ENCODE measurements around the gene PTPRN2. TPM values are rescaled to one million over a fixed set of nuclear protein-coding genes. Genes with fewer than 3 reads are reported as not detected.

Gene PTPRN2
- total and polyA plus RNA-seq, 2 donors (not counting 3 experiments of a cell fraction or from before 2014, with no cell fraction given) = 0.62 to 0.88 TPM

- FAIRE-seq (no peak), DNase-seq (ENCODE audit: low read depth, low spot score) (no peak)
- CTCF ChIA-PET = no interaction called here
- Histone ChIP-seq H3K4me2 (ENCODE audit: insufficient read depth, low read length) (no peak overlapping the region), H3K36me3 (ENCODE audit: control insufficient read depth in 2 of 2, extremely low read depth in 1 of 2, insufficient read depth in 2 of 2, low read length in 2 of 2) (no peaks in the 10 kb centered on the region), H3K4me3 (replicated peaks in 1 of 3; ENCODE audit: insufficient read depth in 1 of 3, low read depth in 1 of 3, low read length in 3 of 3) (no peak overlapping the region), H3K27me3 (ENCODE audit: control insufficient read depth in 2 of 2, insufficient read depth in 2 of 2, low read length in 2 of 2) (no peaks in the 10 kb centered on the region), H3K4me1 (ENCODE audit: control insufficient read depth, extremely low read depth, insufficient read depth, low read length) (no peaks in the 10 kb centered on the region), H3K79me2 (ENCODE audit: control insufficient read depth, insufficient read depth, low read length) (no peaks in the 10 kb centered on the region), H3K9me3 (replicated peaks; ENCODE audit: control insufficient read depth, insufficient read depth, low read length) (no peaks in the 10 kb centered on the region), H3K9ac (replicated peaks; ENCODE audit: extremely low read depth, insufficient read depth, low read length) (no peak overlapping the region), H3K9me1 (replicated peaks; ENCODE audit: control insufficient read depth, extremely low read depth, insufficient read depth, low read length) (no peaks in the 10 kb centered on the region), H3K27ac (ENCODE audit: insufficient read depth, low read depth, low read length) (no peak overlapping the region), H2AFZ (ENCODE audit: low read depth, low read length) (no peak overlapping the region), H4K20me1 (replicated peaks; ENCODE audit: control insufficient read depth, extremely low read depth, insufficient read depth, low read length) (no peaks in the 10 kb centered on the region)
- intact Hi-C loops (cut with micrococcal nuclease) (no loop called here), dilution Hi-C loops (cut with MboI; ENCODE audit: extremely low pct_ligation_motif_present, low sequenced_read_pairs) (no loop called here)
- TF ChIP-seq POLR2A (IDR thresholded peaks at IDR 0.05; ENCODE audit: low read depth, low read length) = no peak
- TF ChIP-seq JUN (IDR thresholded peaks at IDR 0.05; ENCODE audit: borderline replicate concordance, insufficient read depth, insufficient read length, low read depth) = no peak
- BruUV-seq (replicated peaks) = no TSS peak
- POLR2A ChIA-PET = no interaction called here
Observed at GRCh38 chr7:158549176-158549615, 38.4 kb downstream of the PTPRN2 start.

GRCh38 chr7:158548726-158549125 is 38.9 kb downstream of the PTPRN2 start:
- Histone ChIP-seq H2AFZ (ENCODE audit: low read depth, low read length) (no peak overlapping the region), H3K9me3 (replicated peaks; ENCODE audit: control insufficient read depth, insufficient read depth, low read length) (no peaks in the 10 kb centered on the region), H3K9me1 (replicated peaks; ENCODE audit: control insufficient read depth, extremely low read depth, insufficient read depth, low read length) (no peaks in the 10 kb centered on the region), H3K4me2 (ENCODE audit: insufficient read depth, low read length) (no peak overlapping the region), H4K20me1 (replicated peaks; ENCODE audit: control insufficient read depth, extremely low read depth, insufficient read depth, low read length) (no peaks in the 10 kb centered on the region), H3K79me2 (ENCODE audit: control insufficient read depth, insufficient read depth, low read length) (no peaks in the 10 kb centered on the region), H3K4me3 (replicated peaks in 1 of 3; ENCODE audit: insufficient read depth in 1 of 3, low read depth in 1 of 3, low read length in 3 of 3) (no peak overlapping the region), H3K27ac (ENCODE audit: insufficient read depth, low read depth, low read length) (no peak overlapping the region), H3K4me1 (ENCODE audit: control insufficient read depth, extremely low read depth, insufficient read depth, low read length) (no peaks in the 10 kb centered on the region), H3K9ac (replicated peaks; ENCODE audit: extremely low read depth, insufficient read depth, low read length) (no peak overlapping the region), H3K27me3 (ENCODE audit: control insufficient read depth in 2 of 2, insufficient read depth in 2 of 2, low read length in 2 of 2) (no peaks in the 10 kb centered on the region), H3K36me3 (ENCODE audit: control insufficient read depth in 2 of 2, extremely low read depth in 1 of 2, insufficient read depth in 2 of 2, low read length in 2 of 2) (no peaks in the 10 kb centered on the region)
- no peak for DNase-seq (ENCODE audit: low read depth, low spot score)
- no peak for FAIRE-seq
- TF ChIP-seq CTCF (IDR thresholded peaks at IDR 0.05; ENCODE audit: extremely low read depth in 1 of 2, insufficient read depth in 1 of 2, low read depth in 1 of 2, low read length in 2 of 2) (no peak), JUN (IDR thresholded peaks at IDR 0.05; ENCODE audit: borderline replicate concordance, insufficient read depth, insufficient read length, low read depth) (no peak), POLR2AphosphoS5 (IDR thresholded peaks at IDR 0.05; ENCODE audit: insufficient read depth, low read depth, low read length) (no peak), MYC (IDR thresholded peaks at IDR 0.05; ENCODE audit: low read depth, low read length) (no peak), POLR2A (IDR thresholded peaks at IDR 0.05; ENCODE audit: low read depth, low read length) (no peak), GATA2 (IDR thresholded peaks at IDR 0.05; ENCODE audit: insufficient read depth, insufficient read length, low read depth, low read length) (no peak), EZH2 (IDR thresholded peaks at IDR 0.05; ENCODE audit: borderline replicate concordance, low read depth, low read length, severe bottlenecking) (no peak), MAX (IDR thresholded peaks at IDR 0.05; ENCODE audit: insufficient read depth, insufficient read length) (no peak), FOS (IDR thresholded peaks at IDR 0.05; ENCODE audit: borderline replicate concordance, insufficient read depth, low read length) (no peak)
- CTCF ChIA-PET = no interaction called here
- POLR2A ChIA-PET = no interaction called here
- dilution Hi-C loops (cut with MboI; ENCODE audit: extremely low pct_ligation_motif_present, low sequenced_read_pairs) (no loop called here), intact Hi-C loops (cut with micrococcal nuclease) (no loop called here)
- no TSS peak for BruUV-seq (replicated peaks)

All from endothelial cell of umbilical vein (primary cell).